ENCODE measurements around the gene CNPY3.

- TF ChIP-seq CTCF (IDR thresholded peaks at IDR 0.05), result peak; percentile 89 to 97 (median 92)
- TF ChIP-seq POLR2AphosphoS5 (IDR thresholded peaks at IDR 0.05), result no peak
- TF ChIP-seq POLR2A (IDR thresholded peaks at IDR 0.05), result no peak
- TF ChIP-seq EP300 (IDR thresholded peaks at IDR 0.05), result no peak
Measured at GRCh38 chr6:42901538-42901957, 27.7 kb upstream of the CNPY3 start.

Measured in gastroesophageal sphincter (tissue), 3 donors.